ENCODE data around the gene SYNPO2. TPM values are rescaled to one million over a fixed set of nuclear protein-coding genes. Genes with fewer than 3 reads are reported as not detected.

The SYNPO2 gene
- polyA plus RNA-seq, 1 donor (not counting 4 experiments of a cell fraction or from before 2014, with no cell fraction given), result 0.34 TPM

GRCh38 chr4:119082661-119083060 lies 194.0 kb downstream of the SYNPO2 start:
- no peak for TF ChIP-seq EZH2 (IDR thresholded peaks at IDR 0.05; ENCODE audit: low read length)
- TF ChIP-seq CTCF (optimal IDR thresholded peaks at IDR 0.05 in 1 of 3, IDR thresholded peaks at IDR 0.05 in 1 of 3, conservative IDR thresholded peaks at IDR 0.05 in 1 of 3; ENCODE audit: extremely low read depth in 1 of 3, insufficient read depth in 2 of 3, low read length in 3 of 3), result no peak
- Histone ChIP-seq H3K4me3 (ENCODE audit: control insufficient read depth in 2 of 3, extremely low read depth in 1 of 3, insufficient read depth in 2 of 3, low read depth in 1 of 3, low read length in 3 of 3) (no peak overlapping the region), H2AFZ (ENCODE audit: control insufficient read depth, low read length) (no peak overlapping the region), H3K4me2 (ENCODE audit: control insufficient read depth, extremely low read depth, insufficient read depth, low read depth, low read length) (no peak overlapping the region), H4K20me1 (ENCODE audit: control insufficient read depth, extremely low read depth, insufficient read depth, low read length) (no peaks in the 10 kb centered on the region), H3K9me1 (ENCODE audit: control insufficient read depth, extremely low read depth, insufficient read depth, low read length) (no peaks in the 10 kb centered on the region), H3K79me2 (ENCODE audit: control insufficient read depth, insufficient read depth, low read length) (no peaks in the 10 kb centered on the region), H3K4me1 (ENCODE audit: control insufficient read depth, extremely low read depth, insufficient read depth, low read length) (peaks cover 4% of the 10 kb centered on the region), H3K9me3 (ENCODE audit: control insufficient read depth, low read depth, low read length) (no peaks in the 10 kb centered on the region), H3K27me3 (ENCODE audit: control insufficient read depth, extremely low read depth, insufficient read depth, low read length) (no peaks in the 10 kb centered on the region), H3K27ac (ENCODE audit: control insufficient read depth, insufficient read depth, low read length) (no peak overlapping the region), H3K9ac (ENCODE audit: control insufficient read depth, extremely low read depth, insufficient read depth, low read length) (no peak overlapping the region), H3K36me3 (ENCODE audit: control insufficient read depth in 2 of 2, extremely low read depth in 1 of 2, insufficient read depth in 2 of 2, low read length in 2 of 2) (no peaks in the 10 kb centered on the region)
- DNase-seq (ENCODE audit: low read depth, low spot score) (no peak), FAIRE-seq (no peak)
- dilution Hi-C loops (cut with MboI; ENCODE audit: extremely low pct_ligation_motif_present, low sequenced_read_pairs), result no loop called here

- peaks cover 7% of the 10 kb centered on the region for H3K4me1 ChIP-seq (ENCODE audit: control insufficient read depth, extremely low read depth, insufficient read depth, low read length)
- no peaks in the 10 kb centered on the region for H4K20me1 ChIP-seq (ENCODE audit: control insufficient read depth, extremely low read depth, insufficient read depth, low read length)
- no peaks in the 10 kb centered on the region for H3K36me3 ChIP-seq (ENCODE audit: control insufficient read depth in 2 of 2, extremely low read depth in 1 of 2, insufficient read depth in 2 of 2, low read length in 2 of 2)
- no peaks in the 10 kb centered on the region for H3K27me3 ChIP-seq (ENCODE audit: control insufficient read depth, extremely low read depth, insufficient read depth, low read length)
- DNase-seq (ENCODE audit: low read depth, low spot score) (no peak), FAIRE-seq (no peak)
- TF ChIP-seq CTCF (optimal IDR thresholded peaks at IDR 0.05 in 1 of 3, IDR thresholded peaks at IDR 0.05 in 1 of 3, conservative IDR thresholded peaks at IDR 0.05 in 1 of 3; ENCODE audit: extremely low read depth in 1 of 3, insufficient read depth in 2 of 3, low read length in 3 of 3), result no peak
- TF ChIP-seq EZH2 (IDR thresholded peaks at IDR 0.05; ENCODE audit: low read length), result no peak
- H3K27ac ChIP-seq (ENCODE audit: control insufficient read depth, insufficient read depth, low read length), result no peak overlapping the region
- H3K9me1 ChIP-seq (ENCODE audit: control insufficient read depth, extremely low read depth, insufficient read depth, low read length), result no peaks in the 10 kb centered on the region
- H3K9me3 ChIP-seq (ENCODE audit: control insufficient read depth, low read depth, low read length), result no peaks in the 10 kb centered on the region
- H3K4me3 ChIP-seq (ENCODE audit: control insufficient read depth in 2 of 3, extremely low read depth in 1 of 3, insufficient read depth in 2 of 3, low read depth in 1 of 3, low read length in 3 of 3), result no peak overlapping the region
- no peak overlapping the region for H3K9ac ChIP-seq (ENCODE audit: control insufficient read depth, extremely low read depth, insufficient read depth, low read length)
- H3K79me2 ChIP-seq (ENCODE audit: control insufficient read depth, insufficient read depth, low read length), result no peaks in the 10 kb centered on the region
- dilution Hi-C loops (cut with MboI; ENCODE audit: extremely low pct_ligation_motif_present, low sequenced_read_pairs), result no loop called here
- H3K4me2 ChIP-seq (ENCODE audit: control insufficient read depth, extremely low read depth, insufficient read depth, low read depth, low read length), result no peak overlapping the region
- no peak overlapping the region for H2AFZ ChIP-seq (ENCODE audit: control insufficient read depth, low read length)
These were observed 195.9 kb downstream of the SYNPO2 start for GRCh38 chr4:119084513-119084912.
